ENCODE results near the gene IL11. TPM values are rescaled to one million over a fixed set of nuclear protein-coding genes. Genes with fewer than 3 reads are reported as not detected.

Gene IL11
- total RNA-seq, 1 experiment from 2014 or later: 5.6 TPM

GRCh38 chr19:55391191-55391670, 21.0 kb upstream of the IL11 start:
- no peak for DNase-seq (ENCODE audit: low read depth)

GRCh38 chr19:55390461-55390880, 20.2 kb upstream of the IL11 start:
- no peak for DNase-seq (ENCODE audit: low read depth)

GRCh38 chr19:55389386-55390317, 19.4 kb upstream of the IL11 start:
- DNase-seq (ENCODE audit: low read depth): no peak

GRCh38 chr19:55387736-55388497, 17.7 kb upstream of the IL11 start:
- no peak for DNase-seq (ENCODE audit: low read depth)

GRCh38 chr19:55386493-55386971, 16.3 kb upstream of the IL11 start:
- no peak for DNase-seq (ENCODE audit: low read depth)

- DNase-seq (ENCODE audit: low read depth): peak; percentile 97
These were observed 15.6 kb upstream of the IL11 start, which contains the start of gene RPL28 for GRCh38 chr19:55385724-55386492. Gene RPL28 (plus strand): TSS chr19:55385932. CDS start chr19:55386358, 426 bp downstream.

- peak; percentile 94 for DNase-seq (ENCODE audit: low read depth)
These were observed 14.9 kb upstream of the IL11 start for GRCh38 chr19:55384920-55385723.

GRCh38 chr19:55384131-55384919, 14.1 kb upstream of the IL11 start, which contains the start of gene TMEM238:
Gene TMEM238 (minus strand): TSS chr19:55384292. CDS start chr19:55384259, 33 bp downstream.
- no peak for DNase-seq (ENCODE audit: low read depth)

- DNase-seq (ENCODE audit: low read depth): peak; percentile 69
These were observed 13.2 kb upstream of the IL11 start for GRCh38 chr19:55383279-55384130.

- DNase-seq (ENCODE audit: low read depth): no peak
These were observed 12.3 kb upstream of the IL11 start for GRCh38 chr19:55382522-55383054.

- DNase-seq (ENCODE audit: low read depth): no peak
These were observed 11.8 kb upstream of the IL11 start for GRCh38 chr19:55382013-55382412.

- no peak for DNase-seq (ENCODE audit: low read depth)
These were observed 8.9 kb upstream of the IL11 start for GRCh38 chr19:55379174-55379573.

- DNase-seq (ENCODE audit: low read depth): no peak
These were observed 7.3 kb upstream of the IL11 start for GRCh38 chr19:55377356-55378131.

GRCh38 chr19:55376241-55376933, 6.1 kb upstream of the IL11 start, which contains the start of gene TMEM190:
Gene TMEM190 (plus strand): TSS chr19:55376826. CDS start chr19:55376854, 28 bp downstream.
- DNase-seq (ENCODE audit: low read depth): no peak

GRCh38 chr19:55373993-55374757, 3.9 kb upstream of the IL11 start:
- DNase-seq (ENCODE audit: low read depth): peak; percentile 58

Measured in RPMI7951 (cell line).